GM19099 (cell line): ENCODE results near the gene ITPKC.

Experiments used
- POLR2A ChIP-seq: IDR thresholded peaks from 3 replicates; pipeline ENCODE4 v1.6.1; 2011; ENCODE audit warnings: low read depth; ENCODE audit not compliant: insufficient read length; ENCODE audit errors: extremely low read depth

ITPKC gene

GRCh38 chr19:40721140-40721486 is 4.2 kb downstream of the ITPKC start:
- TF ChIP-seq POLR2A = no peak

- no peak for TF ChIP-seq POLR2A
Measured at GRCh38 chr19:40721936-40722661, 5.2 kb downstream of the ITPKC start.

- no peak for TF ChIP-seq POLR2A
Measured at GRCh38 chr19:40723661-40724254, 6.8 kb downstream of the ITPKC start.

- TF ChIP-seq POLR2A = no peak
Measured at GRCh38 chr19:40724315-40724714, 7.4 kb downstream of the ITPKC start.

- no peak for TF ChIP-seq POLR2A
Measured at GRCh38 chr19:40724855-40725254, 7.9 kb downstream of the ITPKC start.

GRCh38 chr19:40726279-40726678 is 9.4 kb downstream of the ITPKC start:
- no peak for TF ChIP-seq POLR2A

- no peak for TF ChIP-seq POLR2A
Measured at GRCh38 chr19:40733149-40733548, 16.2 kb downstream of the ITPKC start.

- TF ChIP-seq POLR2A = no peak
Measured at GRCh38 chr19:40735013-40735771, 18.3 kb downstream of the ITPKC start.

GRCh38 chr19:40736661-40737060 is 19.7 kb downstream of the ITPKC start:
- no peak for TF ChIP-seq POLR2A

- TF ChIP-seq POLR2A = no peak
Measured at GRCh38 chr19:40737102-40737644, 20.3 kb downstream of the ITPKC start.

GRCh38 chr19:40739030-40739839 is 22.3 kb downstream of the ITPKC start:
- TF ChIP-seq POLR2A = no peak

GRCh38 chr19:40739871-40740703 is 23.2 kb downstream of the ITPKC start:
- TF ChIP-seq POLR2A = no peak

- TF ChIP-seq POLR2A = no peak
Measured at GRCh38 chr19:40740747-40741146, 23.8 kb downstream of the ITPKC start.
